ENCODE data around the gene HES4.
"Not testable (repeated sequence)": the region's sequence is repeated elsewhere in the genome, so short reads cannot be mapped to it uniquely, and the experiment has no call there.

Gene HES4

DNA sequence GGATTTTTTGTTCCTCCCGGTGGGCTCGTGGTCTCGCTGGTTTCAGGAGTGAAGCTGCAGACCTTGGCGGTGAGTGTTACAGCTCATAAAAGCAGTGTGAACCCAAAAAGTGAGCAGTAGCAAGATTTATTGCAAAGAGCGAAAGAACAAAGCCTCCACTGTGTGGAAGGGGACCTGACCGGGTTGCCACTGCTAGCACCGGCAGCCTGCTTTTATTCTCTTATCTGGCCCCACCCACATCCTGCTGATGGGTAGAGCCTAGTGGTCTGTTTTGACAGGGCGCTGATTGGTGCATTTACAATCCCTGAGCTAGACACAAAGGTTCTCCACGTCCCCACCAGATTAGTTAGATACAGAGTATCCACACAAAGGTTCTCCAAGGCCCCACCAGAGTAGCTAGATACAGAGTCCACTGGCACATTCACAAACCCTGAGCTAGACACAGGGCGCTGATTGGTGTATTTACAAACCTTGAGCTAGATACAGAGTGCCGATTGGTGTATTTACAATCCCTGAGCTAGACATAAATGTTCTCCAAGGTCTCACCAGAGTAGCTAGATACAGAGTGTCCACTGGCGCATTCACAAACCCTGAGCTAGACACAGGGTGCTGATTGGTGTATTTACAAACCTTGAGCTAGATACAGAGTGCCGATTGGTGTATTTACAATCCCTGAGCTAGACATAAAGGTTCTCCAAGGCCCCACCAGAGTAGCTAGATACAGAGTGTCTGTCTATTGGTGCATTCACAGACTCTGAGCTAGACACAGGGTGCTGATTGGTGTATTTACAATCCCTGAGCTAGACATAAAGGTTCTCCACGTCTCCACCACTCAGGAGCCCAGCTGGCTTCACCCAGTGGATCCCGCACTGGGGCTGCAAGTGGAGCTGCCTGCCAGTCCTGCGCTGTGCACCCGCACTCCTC lies 17.8 kb upstream of the HES4 start:
- DNase-seq = not testable (repeated sequence)

- DNase-seq = no peak
Measured at GRCh38 chr1:1014799-1015681, 15.1 kb upstream of the HES4 start.

DNA sequence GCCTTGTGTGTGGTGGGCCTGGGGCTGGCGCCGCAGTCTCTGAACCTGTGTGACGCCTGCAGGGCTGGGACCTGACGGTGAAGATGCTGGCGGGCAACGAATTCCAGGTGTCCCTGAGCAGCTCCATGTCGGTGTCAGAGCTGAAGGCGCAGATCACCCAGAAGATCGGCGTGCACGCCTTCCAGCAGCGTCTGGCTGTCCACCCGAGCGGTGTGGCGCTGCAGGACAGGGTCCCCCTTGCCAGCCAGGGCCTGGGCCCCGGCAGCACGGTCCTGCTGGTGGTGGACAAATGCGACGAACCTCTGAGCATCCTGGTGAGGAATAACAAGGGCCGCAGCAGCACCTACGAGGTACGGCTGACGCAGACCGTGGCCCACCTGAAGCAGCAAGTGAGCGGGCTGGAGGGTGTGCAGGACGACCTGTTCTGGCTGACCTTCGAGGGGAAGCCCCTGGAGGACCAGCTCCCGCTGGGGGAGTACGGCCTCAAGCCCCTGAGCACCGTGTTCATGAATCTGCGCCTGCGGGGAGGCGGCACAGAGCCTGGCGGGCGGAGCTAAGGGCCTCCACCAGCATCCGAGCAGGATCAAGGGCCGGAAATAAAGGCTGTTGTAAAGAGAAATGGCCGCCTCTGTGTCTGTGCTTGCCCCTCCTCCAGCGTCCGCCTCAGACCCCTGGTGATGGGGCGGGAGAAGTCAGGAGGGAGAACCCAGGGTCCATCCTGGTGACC lies 14.2 kb upstream of the HES4 start:
- no peak for DNase-seq

GRCh38 chr1:1013105-1013921 lies 13.4 kb upstream of the HES4 start, which contains the start of gene ISG15:
TSS of gene ISG15 (plus strand) at chr1:1013497. CDS start at chr1:1013574, 77 bp downstream.
- peak; percentile 7 for DNase-seq

GRCh38 chr1:1012736-1013104 lies 12.8 kb upstream of the HES4 start:
- not testable (repeated sequence) for DNase-seq

DNA sequence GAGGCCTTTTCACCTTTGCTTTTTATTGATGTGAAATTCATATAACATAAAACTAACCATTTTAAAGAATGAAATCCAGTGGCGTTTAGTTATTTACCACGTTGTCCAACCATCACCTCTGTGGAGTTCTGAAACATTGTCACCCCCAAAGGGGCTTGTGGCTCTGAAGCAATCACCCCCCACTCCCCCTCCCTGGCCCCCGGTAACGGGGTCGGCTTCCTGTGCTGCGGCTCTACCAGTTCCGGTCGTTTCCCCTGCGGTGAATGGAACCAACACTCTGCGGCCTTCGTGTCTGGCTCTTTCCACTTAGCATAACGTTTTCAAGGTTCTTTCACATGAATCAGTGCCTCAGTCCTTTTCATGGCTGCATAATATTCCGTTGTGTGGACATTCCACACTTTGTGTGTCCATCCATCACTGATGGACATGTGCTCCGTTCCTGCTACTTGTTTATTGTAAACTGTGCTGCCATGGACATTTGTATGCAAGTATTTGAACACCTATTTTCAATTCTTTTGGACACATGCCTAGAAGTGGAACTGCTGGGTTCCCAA lies 11.6 kb upstream of the HES4 start:
- DNase-seq = no peak

DNA sequence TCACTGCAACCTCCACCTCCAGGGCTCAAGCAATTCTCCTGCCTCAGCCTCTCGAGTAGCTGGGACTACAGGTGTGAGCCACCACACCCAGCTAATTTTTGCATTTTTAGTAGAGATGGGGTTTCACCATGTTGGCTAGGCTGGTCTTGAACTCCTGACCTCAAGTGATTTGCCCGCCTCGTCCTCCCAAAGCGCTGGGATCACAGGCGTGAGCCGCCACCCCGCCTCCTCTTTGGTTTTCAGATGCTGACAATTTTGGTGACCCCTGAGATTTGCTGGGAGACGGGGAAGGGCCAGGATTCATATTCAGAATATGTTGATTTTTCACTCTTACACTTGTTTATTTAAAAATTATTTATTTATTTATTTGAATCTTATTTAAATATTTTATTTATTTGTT lies 10.2 kb upstream of the HES4 start:
- DNase-seq = not testable (repeated sequence)

DNA sequence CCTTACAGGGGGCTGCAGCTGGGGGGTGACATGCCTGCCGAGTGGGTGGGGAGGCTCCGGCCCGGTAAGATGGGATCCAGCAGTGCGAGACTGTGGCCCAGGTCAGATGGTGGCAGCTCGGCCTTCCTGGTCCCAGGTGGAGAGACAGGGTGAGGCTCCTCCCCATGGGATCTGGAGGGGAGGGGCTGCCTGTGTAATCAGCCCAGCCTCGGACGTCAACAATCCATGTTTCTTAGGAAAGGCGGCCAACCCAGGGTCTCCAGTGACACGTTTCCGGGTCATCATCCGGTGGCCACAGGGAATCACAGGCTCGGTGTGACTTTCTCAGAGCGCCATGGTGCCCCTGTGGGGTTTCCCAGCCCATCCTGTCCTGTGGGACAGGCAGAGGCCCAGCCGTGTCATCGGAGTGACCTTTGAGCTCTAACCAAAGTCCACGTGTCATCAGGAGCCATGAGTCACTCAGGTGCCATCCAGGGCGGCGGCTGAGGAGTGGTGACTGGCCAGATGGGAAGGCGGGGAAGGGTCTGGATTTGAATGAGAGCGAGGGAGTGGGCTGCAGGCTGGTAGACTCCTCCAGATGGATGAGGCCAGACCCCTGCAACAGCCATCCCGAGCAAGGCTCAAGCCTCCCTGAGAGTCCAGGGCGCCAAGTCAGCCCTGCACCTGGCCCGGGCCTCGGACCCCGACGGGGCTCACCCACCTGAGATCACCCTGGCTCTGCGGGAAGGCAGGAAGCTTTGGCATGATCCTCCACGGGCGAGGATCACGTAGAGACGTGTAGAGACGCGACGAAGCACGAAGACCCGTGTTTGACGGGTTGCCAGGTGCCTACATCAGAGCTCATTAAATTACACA lies 6.6 kb upstream of the HES4 start:
- DNase-seq = no peak

GRCh38 chr1:1005774-1006304 lies 5.9 kb upstream of the HES4 start:
- DNase-seq = no peak

- no peak for DNase-seq
Measured at GRCh38 chr1:1004780-1005697, 5.1 kb upstream of the HES4 start.

- DNase-seq = no peak
Measured at GRCh38 chr1:1004420-1004779, 4.5 kb upstream of the HES4 start.

DNA sequence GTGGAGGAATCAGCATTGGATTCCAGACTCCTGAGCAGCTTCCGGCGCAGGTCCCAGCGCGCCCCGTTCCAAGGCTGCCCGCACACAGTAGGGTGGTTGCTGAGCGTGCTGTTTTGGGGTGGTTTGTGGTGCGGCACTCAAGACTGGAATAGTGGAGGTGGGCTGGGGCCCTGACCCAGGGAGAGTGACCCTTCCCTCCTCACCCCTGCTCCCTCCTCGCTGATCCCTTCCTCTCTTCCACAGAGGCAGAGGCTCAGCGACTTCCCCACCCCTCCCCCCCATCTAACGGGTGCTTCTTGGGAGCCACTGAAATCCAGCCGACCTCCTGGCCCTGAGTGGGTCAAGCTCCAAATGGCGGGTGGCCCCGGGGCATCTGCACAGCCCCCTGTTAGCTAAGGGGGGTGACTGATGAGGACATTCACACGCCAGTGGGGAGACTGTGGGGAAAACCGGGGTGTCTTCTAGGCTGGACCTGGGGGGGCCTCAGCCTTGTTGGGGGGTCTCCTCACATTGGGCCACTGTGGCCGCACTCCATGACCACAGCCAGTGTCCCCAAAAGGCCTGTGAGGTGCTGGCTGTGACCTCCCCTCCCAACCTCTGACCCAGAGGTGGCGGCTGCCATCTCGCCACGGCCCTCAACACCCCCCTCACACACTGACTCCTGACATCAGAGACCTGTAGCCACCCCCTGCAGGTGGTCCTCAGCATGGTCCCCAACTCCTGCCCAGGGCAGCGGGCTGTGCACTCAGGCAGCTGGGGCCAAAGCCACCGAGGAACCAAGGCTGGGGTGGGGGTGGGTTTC lies 3.9 kb upstream of the HES4 start:
- DNase-seq = no peak

- DNase-seq = no peak
Measured at GRCh38 chr1:1001057-1001783, 1.3 kb upstream of the HES4 start.

DNA sequence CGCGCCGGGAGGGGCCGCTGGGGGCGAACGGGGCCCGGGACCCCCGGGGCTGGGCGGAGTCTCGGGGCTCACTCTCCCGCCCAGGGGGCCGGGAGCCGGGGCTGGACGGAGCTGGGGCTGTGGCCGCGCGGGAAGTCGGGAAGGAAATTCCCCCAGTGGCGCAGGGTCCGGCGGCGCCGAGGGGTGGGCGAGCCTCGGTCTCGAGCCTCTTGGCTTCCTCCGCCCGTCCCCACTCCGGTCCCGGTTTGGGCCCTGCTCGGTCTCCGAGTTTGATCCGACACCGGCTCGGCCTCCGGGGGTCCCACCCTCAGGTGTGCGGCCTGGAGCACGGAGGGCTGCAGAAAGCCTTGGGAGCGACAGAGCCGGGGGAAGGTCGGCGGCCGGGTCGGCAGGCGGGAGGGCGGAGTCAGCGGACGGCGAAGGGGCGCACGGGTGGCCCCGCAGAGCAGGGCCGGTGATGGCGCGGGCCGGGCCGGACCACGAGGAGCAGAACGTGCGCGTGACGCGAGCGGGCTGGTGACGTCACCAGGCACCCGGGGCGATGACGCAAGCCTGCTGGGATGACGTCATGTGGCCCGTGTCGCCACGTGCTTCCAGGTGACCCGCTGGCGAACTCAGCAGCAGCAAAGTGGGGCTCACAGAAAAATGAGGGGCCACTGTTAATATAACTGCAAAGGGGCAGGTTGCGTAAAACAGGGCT lies 610 bp upstream of the HES4 start:
- no peak for DNase-seq

- DNase-seq = no peak
Measured at GRCh38 chr1:998995-999724, 737 bp downstream of the HES4 start.

DNA sequence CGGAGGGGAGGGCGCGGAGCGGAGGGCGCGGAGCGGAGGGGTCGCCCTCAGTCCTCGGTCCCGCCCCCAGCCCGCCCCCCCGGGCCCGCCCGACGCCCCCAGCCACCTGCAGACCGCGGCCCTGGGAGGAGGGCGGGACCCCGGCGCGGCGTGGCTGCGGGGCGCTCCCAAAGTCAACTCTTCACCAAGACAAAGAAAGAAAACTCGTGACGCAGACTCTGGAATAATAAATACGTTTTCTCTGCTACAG lies 1.2 kb downstream of the HES4 start:
- DNase-seq = no peak

Measured in NCI-H1092 treated with DMSO at 0.1 percent for 48 hours (cell line).